Measurements from ENCODE around the gene LRMDA. TPM values are rescaled to one million over a fixed set of nuclear protein-coding genes. Genes with fewer than 3 reads are reported as not detected.

LRMDA gene
- total and polyA plus RNA-seq, 2 of the 8 experiments (the other 6 are each of a cell fraction or from before 2014, with no cell fraction given): 0.86 to 2.8 TPM

- no peak for DNase-seq (ENCODE audit: low read depth in 1 of 2, low spot score in 2 of 2)
- H3K4me2 ChIP-seq (ENCODE audit: insufficient read depth in 1 of 2, low read depth in 2 of 2, low read length in 2 of 2): no peak overlapping the region
- H3K4me1 ChIP-seq (replicated peaks in 1 of 4; ENCODE audit: control insufficient read depth in 3 of 4, insufficient read depth in 4 of 4, low read length in 3 of 4): no peaks in the 10 kb centered on the region
- no peaks in the 10 kb centered on the region for H3K9me3 ChIP-seq (ENCODE audit: insufficient read depth in 2 of 2, low read depth in 1 of 2, low read length in 1 of 2)
- H3K18ac ChIP-seq (ENCODE audit: extremely low read depth, low read length): no peak overlapping the region
- no peak overlapping the region for H2AFZ ChIP-seq (ENCODE audit: low read length)
- no peak overlapping the region for H2BK120ac ChIP-seq (replicated peaks; ENCODE audit: low read depth, low read length)
- H3K4ac ChIP-seq (replicated peaks; ENCODE audit: insufficient read length, low read depth, low read length): no peak overlapping the region
- no peak overlapping the region for H3K4me3 ChIP-seq (ENCODE audit: extremely low read depth in 1 of 4, insufficient read depth in 2 of 4, low read depth in 3 of 4, low read length in 4 of 4)
- H4K5ac ChIP-seq (ENCODE audit: insufficient read length, low read depth, low read length): no peak overlapping the region
- no peak overlapping the region for H2BK20ac ChIP-seq (ENCODE audit: low read length)
- H2AK5ac ChIP-seq (ENCODE audit: low read depth, low read length): no peak overlapping the region
- H3K9ac ChIP-seq (replicated peaks in 1 of 4; ENCODE audit: extremely low read depth in 1 of 4, low read depth in 3 of 4, low read length in 3 of 4): no peak overlapping the region
- ChIA-PET CTCF (ENCODE audit: partially characterized antibody) (interaction anchor here (1.3 to 4.8 kb wide), 2 partner anchors 11 to 12 kb away, joined by 3 to 27 read pairs; no protein-coding TSS in a partner anchor), POLR2A (ENCODE audit: partially characterized antibody) (interaction anchor here (0.6 kb wide), 1 partner anchor 284 kb away, joined by 4 read pairs; no protein-coding TSS in a partner anchor)
- no peaks in the 10 kb centered on the region for H3K23me2 ChIP-seq (ENCODE audit: low read depth, low read length)
- no peak overlapping the region for H2BK15ac ChIP-seq (ENCODE audit: low read length)
- no peak overlapping the region for H2BK5ac ChIP-seq (ENCODE audit: low read depth, low read length)
- H3K14ac ChIP-seq (ENCODE audit: insufficient read length): no peak overlapping the region
- no peak overlapping the region for H4K8ac ChIP-seq (ENCODE audit: extremely low read depth, insufficient read depth, low read length)
- no peaks in the 10 kb centered on the region for H3K79me1 ChIP-seq (ENCODE audit: low read depth, low read length)
- no peaks in the 10 kb centered on the region for H3K27me3 ChIP-seq (replicated peaks in 1 of 4; ENCODE audit: control insufficient read depth in 3 of 4, extremely low read depth in 1 of 4, insufficient read depth in 3 of 4, low read length in 3 of 4)
- no peak overlapping the region for H3K23ac ChIP-seq (ENCODE audit: insufficient read length)
- H3K56ac ChIP-seq (replicated peaks; ENCODE audit: insufficient read length, low read depth, low read length): no peak overlapping the region
- 95% methylated on average over 3 of the region's 3 CpGs; no CpG with 5 or more reads in 1 of the 2 experiments for WGBS, 2 experiments (ENCODE audit: extremely low coverage in 1 of 2, insufficient coverage in 1 of 2, insufficient read length in 1 of 2, insufficient replicate concordance in 2 of 2, low coverage in 1 of 2, low lambda C conversion rate in 2 of 2, missing lambda C conversion rate in 1 of 2)
- H3K79me2 ChIP-seq (ENCODE audit: control insufficient read depth in 1 of 2, insufficient read depth in 2 of 2, low read length in 2 of 2): no peaks in the 10 kb centered on the region
- no peaks in the 10 kb centered on the region for H3K36me3 ChIP-seq (ENCODE audit: control insufficient read depth in 2 of 4, insufficient read depth in 4 of 4, low read length in 3 of 4)
- no peak overlapping the region for H3K27ac ChIP-seq (ENCODE audit: low read depth, low read length)
- no peak overlapping the region for H4K91ac ChIP-seq (replicated peaks; ENCODE audit: insufficient read length, low read length)
- no peak for FAIRE-seq
- no peak overlapping the region for H2BK12ac ChIP-seq (ENCODE audit: low read depth, low read length)
- no peaks in the 10 kb centered on the region for H4K20me1 ChIP-seq (replicated peaks in 1 of 2; ENCODE audit: control insufficient read depth in 1 of 2, insufficient read depth in 2 of 2, low read length in 2 of 2)
- TF ChIP-seq MAX (IDR thresholded peaks at IDR 0.05): no peak
- no peak for TF ChIP-seq ASH2L (IDR thresholded peaks at IDR 0.05; ENCODE audit: low read length)
- TF ChIP-seq NANOG (IDR thresholded peaks at IDR 0.05; ENCODE audit: insufficient read depth, low read depth, low read length, poor library complexity, severe bottlenecking): no peak
Observed at GRCh38 chr10:76047521-76047920, 616.1 kb downstream of the LRMDA start.
